ENCODE data around the gene RSRC1. TPM values are rescaled to one million over a fixed set of nuclear protein-coding genes. Genes with fewer than 3 reads are reported as not detected.
"Not testable (repeated sequence)": the region's sequence is repeated elsewhere in the genome, so short reads cannot be mapped to it uniquely, and the experiment has no call there.

The RSRC1 gene
- total and polyA plus RNA-seq, 2 donors (not counting 1 experiment from before 2014, with no cell fraction given), result 4.5 to 54.6 TPM

DNA sequence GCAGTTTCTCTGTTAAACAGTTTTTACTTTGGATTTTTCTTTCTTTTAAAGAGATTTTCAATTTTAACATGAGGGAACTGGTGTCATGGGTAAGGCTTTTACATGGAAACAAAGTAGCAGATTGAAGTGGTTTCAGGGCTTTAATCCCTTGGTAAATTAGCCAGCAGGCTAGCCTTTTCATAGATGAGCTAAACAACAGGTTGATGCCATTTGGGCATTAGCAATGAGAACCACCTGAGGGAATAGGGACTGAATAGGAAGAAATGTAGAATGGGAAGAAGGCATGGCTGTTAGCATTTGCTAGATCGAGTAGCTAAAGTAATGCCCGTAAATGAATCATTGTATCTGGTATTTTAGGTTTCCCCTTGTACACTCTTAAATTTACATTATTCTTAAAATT, 295.6 kb downstream of the RSRC1 start:
- TF ChIP-seq EZH2 (IDR thresholded peaks at IDR 0.05; ENCODE audit: borderline replicate concordance, insufficient read depth, low read depth, low read length, poor library complexity, severe bottlenecking), result no peak
- TF ChIP-seq, protein P1, sequence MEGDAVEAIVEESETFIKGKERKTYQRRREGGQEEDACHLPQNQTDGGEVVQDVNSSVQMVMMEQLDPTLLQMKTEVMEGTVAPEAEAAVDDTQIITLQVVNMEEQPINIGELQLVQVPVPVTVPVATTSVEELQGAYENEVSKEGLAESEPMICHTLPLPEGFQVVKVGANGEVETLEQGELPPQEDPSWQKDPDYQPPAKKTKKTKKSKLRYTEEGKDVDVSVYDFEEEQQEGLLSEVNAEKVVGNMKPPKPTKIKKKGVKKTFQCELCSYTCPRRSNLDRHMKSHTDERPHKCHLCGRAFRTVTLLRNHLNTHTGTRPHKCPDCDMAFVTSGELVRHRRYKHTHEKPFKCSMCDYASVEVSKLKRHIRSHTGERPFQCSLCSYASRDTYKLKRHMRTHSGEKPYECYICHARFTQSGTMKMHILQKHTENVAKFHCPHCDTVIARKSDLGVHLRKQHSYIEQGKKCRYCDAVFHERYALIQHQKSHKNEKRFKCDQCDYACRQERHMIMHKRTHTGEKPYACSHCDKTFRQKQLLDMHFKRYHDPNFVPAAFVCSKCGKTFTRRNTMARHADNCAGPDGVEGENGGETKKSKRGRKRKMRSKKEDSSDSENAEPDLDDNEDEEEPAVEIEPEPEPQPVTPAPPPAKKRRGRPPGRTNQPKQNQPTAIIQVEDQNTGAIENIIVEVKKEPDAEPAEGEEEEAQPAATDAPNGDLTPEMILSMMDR (IDR thresholded peaks at IDR 0.05), result no peak
- no peak for DNase-seq
- no peaks in the 10 kb centered on the region for H3K79me2 ChIP-seq (ENCODE audit: control insufficient read depth, insufficient read depth, low read length)
- POLR2A ChIA-PET, result no interaction called here
- no peaks in the 10 kb centered on the region for H3K27me3 Mint-ChIP-seq
- H3K4me1 Mint-ChIP-seq, result no peaks in the 10 kb centered on the region
- H3K36me3 ChIP-seq (replicated peaks in 1 of 2; ENCODE audit: control extremely low read depth in 1 of 2, control insufficient read depth in 1 of 2, extremely low read depth in 1 of 2, insufficient read depth in 2 of 2, low read length in 1 of 2), result no peaks in the 10 kb centered on the region
- no peak overlapping the region for H3K9ac ChIP-seq (ENCODE audit: low read length)
- H3K27ac Mint-ChIP-seq, result no peak overlapping the region
- H2AFZ ChIP-seq (ENCODE audit: insufficient read depth, low read depth, low read length, poor library complexity, severe bottlenecking), result no peak overlapping the region
- no peak overlapping the region for H3K27ac ChIP-seq (ENCODE audit: low read length in 2 of 2)
- no peaks in the 10 kb centered on the region for H3K9me3 Mint-ChIP-seq (ENCODE audit: insufficient read depth)
- no CpG with 5 or more reads among the region's 2 CpGs for WGBS (ENCODE audit: insufficient coverage)
- H3K27me3 ChIP-seq (replicated peaks in 1 of 4; ENCODE audit: control extremely low read depth in 1 of 4, control insufficient read depth in 3 of 4, insufficient read depth in 4 of 4, low read length in 3 of 4), result no peaks in the 10 kb centered on the region
- H3K4me3 Mint-ChIP-seq, result no peak overlapping the region
- H3K9me3 ChIP-seq (ENCODE audit: control extremely low read depth in 1 of 3, control insufficient read depth in 2 of 3, insufficient read depth in 1 of 3, low read length in 2 of 3), result no peaks in the 10 kb centered on the region
- intact Hi-C loops (cut with micrococcal nuclease), result no loop called here
- CTCF ChIA-PET, result no interaction called here
- H4K20me1 ChIP-seq (ENCODE audit: control insufficient read depth, insufficient read depth, low read length, poor library complexity, severe bottlenecking), result no peaks in the 10 kb centered on the region
- H3K4me2 ChIP-seq (replicated peaks; ENCODE audit: low read depth, low read length, poor library complexity, severe bottlenecking), result no peak overlapping the region
- no peaks in the 10 kb centered on the region for H3K4me1 ChIP-seq (ENCODE audit: control insufficient read depth in 2 of 2, insufficient read depth in 2 of 2, low read length in 2 of 2)
- ATAC-seq (ENCODE audit: low read depth), result no peak
- no peak overlapping the region for H3K4me3 ChIP-seq (ENCODE audit: control extremely low read depth in 1 of 5, extremely low read depth in 1 of 5, insufficient read depth in 1 of 5, low read depth in 2 of 5, low read length in 4 of 5)

- no peak overlapping the region for H3K27ac Mint-ChIP-seq
- WGBS (ENCODE audit: insufficient coverage), result no CpG with 5 or more reads among the region's 4 CpGs
- POLR2A ChIA-PET, result no interaction called here
Observed at GRCh38 chr3:158407844-158408517, 298.1 kb downstream of the RSRC1 start.

DNA sequence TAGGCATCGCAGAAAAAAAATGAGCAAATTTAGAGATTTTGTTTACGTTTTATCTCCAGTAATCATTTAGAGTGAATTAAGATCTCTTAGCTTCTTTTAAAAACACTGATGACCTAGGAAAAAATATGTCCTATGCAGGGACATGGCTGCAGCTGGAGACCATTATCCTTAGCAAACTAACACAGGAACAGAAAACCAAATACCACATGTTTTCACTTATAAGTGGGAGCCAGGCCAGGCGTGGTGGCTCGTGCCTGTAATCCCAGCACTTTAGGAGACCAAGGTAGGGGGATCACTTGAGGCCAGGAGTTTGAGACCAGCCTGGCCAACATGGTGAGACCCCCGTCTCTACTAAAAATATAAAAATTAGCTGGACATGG, 298.6 kb downstream of the RSRC1 start:
- intact Hi-C loops (cut with micrococcal nuclease); H3K4me3 Mint-ChIP-seq; H3K27me3 Mint-ChIP-seq; H3K4me1 ChIP-seq (ENCODE audit: control insufficient read depth in 2 of 2, insufficient read depth in 2 of 2, low read length in 2 of 2); H3K4me3 ChIP-seq (ENCODE audit: control extremely low read depth in 1 of 5, extremely low read depth in 1 of 5, insufficient read depth in 1 of 5, low read depth in 2 of 5, low read length in 4 of 5); DNase-seq; POLR2A ChIA-PET; H3K9me3 ChIP-seq (ENCODE audit: control extremely low read depth in 1 of 3, control insufficient read depth in 2 of 3, insufficient read depth in 1 of 3, low read length in 2 of 3); ATAC-seq (ENCODE audit: low read depth); H3K4me1 Mint-ChIP-seq; H3K4me2 ChIP-seq (replicated peaks; ENCODE audit: low read depth, low read length, poor library complexity, severe bottlenecking); H3K36me3 ChIP-seq (replicated peaks in 1 of 2; ENCODE audit: control extremely low read depth in 1 of 2, control insufficient read depth in 1 of 2, extremely low read depth in 1 of 2, insufficient read depth in 2 of 2, low read length in 1 of 2); H3K9ac ChIP-seq (ENCODE audit: low read length); H2AFZ ChIP-seq (ENCODE audit: insufficient read depth, low read depth, low read length, poor library complexity, severe bottlenecking); H3K27ac ChIP-seq (ENCODE audit: low read length in 2 of 2); H4K20me1 ChIP-seq (ENCODE audit: control insufficient read depth, insufficient read depth, low read length, poor library complexity, severe bottlenecking); H3K9me3 Mint-ChIP-seq (ENCODE audit: insufficient read depth); H3K27ac Mint-ChIP-seq; H3K27me3 ChIP-seq (replicated peaks in 1 of 4; ENCODE audit: control extremely low read depth in 1 of 4, control insufficient read depth in 3 of 4, insufficient read depth in 4 of 4, low read length in 3 of 4); H3K79me2 ChIP-seq (ENCODE audit: control insufficient read depth, insufficient read depth, low read length): not testable (repeated sequence)
- WGBS (ENCODE audit: insufficient coverage), result no CpG with 5 or more reads among the region's 5 CpGs
- CTCF ChIA-PET, result interaction anchor here (1.3 kb wide), 1 partner anchor 25 kb away, joined by 3 read pairs; no protein-coding TSS in a partner anchor

More at GRCh38 chr3:158407844-158408517, 298.1 kb downstream of the RSRC1 start:
- no peak overlapping the region for H3K4me3 Mint-ChIP-seq
- intact Hi-C loops (cut with micrococcal nuclease), result no loop called here
- Histone ChIP-seq H3K9me3 (ENCODE audit: control extremely low read depth in 1 of 3, control insufficient read depth in 2 of 3, insufficient read depth in 1 of 3, low read length in 2 of 3) (no peaks in the 10 kb centered on the region), H3K79me2 (ENCODE audit: control insufficient read depth, insufficient read depth, low read length) (no peaks in the 10 kb centered on the region), H3K4me3 (ENCODE audit: control extremely low read depth in 1 of 5, extremely low read depth in 1 of 5, insufficient read depth in 1 of 5, low read depth in 2 of 5, low read length in 4 of 5) (no peak overlapping the region), H2AFZ (ENCODE audit: insufficient read depth, low read depth, low read length, poor library complexity, severe bottlenecking) (no peak overlapping the region), H3K27ac (ENCODE audit: low read length in 2 of 2) (no peak overlapping the region), H3K36me3 (replicated peaks in 1 of 2; ENCODE audit: control extremely low read depth in 1 of 2, control insufficient read depth in 1 of 2, extremely low read depth in 1 of 2, insufficient read depth in 2 of 2, low read length in 1 of 2) (no peaks in the 10 kb centered on the region), H3K4me2 (replicated peaks; ENCODE audit: low read depth, low read length, poor library complexity, severe bottlenecking) (no peak overlapping the region), H3K9ac (ENCODE audit: low read length) (no peak overlapping the region), H4K20me1 (ENCODE audit: control insufficient read depth, insufficient read depth, low read length, poor library complexity, severe bottlenecking) (no peaks in the 10 kb centered on the region), H3K4me1 (ENCODE audit: control insufficient read depth in 2 of 2, insufficient read depth in 2 of 2, low read length in 2 of 2) (no peaks in the 10 kb centered on the region), H3K27me3 (replicated peaks in 1 of 4; ENCODE audit: control extremely low read depth in 1 of 4, control insufficient read depth in 3 of 4, insufficient read depth in 4 of 4, low read length in 3 of 4) (no peaks in the 10 kb centered on the region)
- CTCF ChIA-PET, result interaction anchor here (1.3 kb wide), 1 partner anchor 26 kb away, joined by 3 read pairs; no protein-coding TSS in a partner anchor
- no peak for DNase-seq
- H3K27me3 Mint-ChIP-seq, result no peaks in the 10 kb centered on the region
- no peak for TF ChIP-seq EZH2 (IDR thresholded peaks at IDR 0.05; ENCODE audit: borderline replicate concordance, insufficient read depth, low read depth, low read length, poor library complexity, severe bottlenecking)
- TF ChIP-seq, protein P1 (IDR thresholded peaks at IDR 0.05), result no peak
- ATAC-seq (ENCODE audit: low read depth), result no peak
- H3K4me1 Mint-ChIP-seq, result no peaks in the 10 kb centered on the region
- H3K9me3 Mint-ChIP-seq (ENCODE audit: insufficient read depth), result peaks cover 4% of the 10 kb centered on the region
